CD4-positive, alpha-beta memory T cell (primary cell): ENCODE results near the gene TESK2. TPM values are rescaled to one million over a fixed set of nuclear protein-coding genes. Genes with fewer than 3 reads are reported as not detected.

Experiments
- CTCF ChIA-PET: fragments of 350-600 bp; sonication (Branson Sonifier 250); formaldehyde crosslinking; loops from one replicate; lab custom pipeline; 2021; ENCODE audit warnings: inconsistent platforms; ENCODE audit not compliant: partially characterized antibody; lab: Charles Lee
- POLR2A ChIA-PET: fragments of 350-600 bp; sonication (Branson Sonifier 250); formaldehyde crosslinking; loops from one replicate; lab custom pipeline; 2021; ENCODE audit not compliant: partially characterized antibody; lab: Charles Lee
- DNase-seq, 5 donors: peaks; one replicate each; pipeline versions ENCODE4 v3.0.0 to v3.0.0-alpha.2; 2020 to 2022; ENCODE audit warnings: mixed read lengths in 1 of 5
- H3K27ac ChIP-seq: one replicate; pipeline ENCODE4 v1.7.0; 2013; ENCODE audit warnings: low read depth, low read length
- H3K27me3 ChIP-seq: 2 replicates; pipeline ENCODE4 v1.7.0; 2013; ENCODE audit warnings: mild to moderate bottlenecking, low read length, moderate library complexity; ENCODE audit not compliant: insufficient read depth
- H3K36me3 ChIP-seq: 2 replicates; pipeline ENCODE4 v1.7.0; 2013; ENCODE audit warnings: mild to moderate bottlenecking, low read length, moderate library complexity; ENCODE audit not compliant: insufficient read depth
- H3K4me1 ChIP-seq: 2 replicates; pipeline ENCODE4 v1.7.0; 2013; ENCODE audit warnings: mild to moderate bottlenecking, low read length, moderate library complexity; ENCODE audit not compliant: insufficient read depth
- H3K4me3 ChIP-seq, 2 donors: one replicate each; pipeline ENCODE4 v1.7.0; 2013; ENCODE audit warnings: low read length in 2 of 2, mild to moderate bottlenecking in 1 of 2
- H3K9me3 ChIP-seq, 2 donors: one replicate each; pipeline ENCODE4 v1.7.0; 2013; ENCODE audit warnings: low read length in 2 of 2, control low read depth in 1 of 2; ENCODE audit not compliant: control insufficient read depth in 1 of 2
- H3K27ac Mint-ChIP-seq, 7 donors: one replicate each; pipeline ENCODE4 v1.8.0; 2020 to 2021; ENCODE audit warnings: mixed read lengths in 7 of 7, mild to moderate bottlenecking in 6 of 7, inconsistent platforms in 3 of 7, moderate library complexity in 3 of 7
- H3K27me3 Mint-ChIP-seq, 2 donors: one replicate each; pipeline ENCODE4 v1.8.0; 2020 to 2021; ENCODE audit warnings: mixed read lengths in 2 of 2
- H3K36me3 Mint-ChIP-seq, 2 donors: one replicate each; pipeline ENCODE4 v1.8.0; 2020 to 2021; ENCODE audit warnings: mixed read lengths in 2 of 2, inconsistent platforms in 1 of 2, mild to moderate bottlenecking in 1 of 2
- H3K4me1 Mint-ChIP-seq, 4 donors: one replicate each; pipeline ENCODE4 v1.8.0; 2020 to 2021; ENCODE audit warnings: mixed read lengths in 4 of 4, mild to moderate bottlenecking in 1 of 4
- H3K4me3 Mint-ChIP-seq, 8 donors: one replicate each; pipeline ENCODE4 v1.8.0; 2020 to 2021; ENCODE audit warnings: mixed read lengths in 8 of 8, mild to moderate bottlenecking in 7 of 8, moderate library complexity in 6 of 8, inconsistent platforms in 3 of 8
- H3K9me3 Mint-ChIP-seq, 8 donors: one replicate each; pipeline ENCODE4 v1.8.0; 2020 to 2021; ENCODE audit warnings: mixed read lengths in 8 of 8, mild to moderate bottlenecking in 5 of 8, inconsistent platforms in 3 of 8, moderate library complexity in 1 of 8
- intact Hi-C: fragments of 100-400 bp; cut with micrococcal nuclease; formaldehyde crosslinking; loops from one replicate; pipeline ENCODE4 v1.15.1; 2023
- polyA plus RNA-seq, 2 donors: library from polyadenylated mRNA; unstranded; fragments of 300-500 nt; fragmentation: Illumina TruSeq; gene quantifications; one replicate each; pipeline ENCODE4 v1.2.3, GENCODE V29; 2021
- total RNA-seq, 2 experiments: library from RNA; stranded (reverse); gene quantifications; one replicate each; pipeline ENCODE4 v1.2.3, GENCODE V29; 2021

TESK2 gene
- total and polyA plus RNA-seq, 4 experiments from 2014 or later, result 4.5 to 7.7 (median 6.2) TPM

DNA sequence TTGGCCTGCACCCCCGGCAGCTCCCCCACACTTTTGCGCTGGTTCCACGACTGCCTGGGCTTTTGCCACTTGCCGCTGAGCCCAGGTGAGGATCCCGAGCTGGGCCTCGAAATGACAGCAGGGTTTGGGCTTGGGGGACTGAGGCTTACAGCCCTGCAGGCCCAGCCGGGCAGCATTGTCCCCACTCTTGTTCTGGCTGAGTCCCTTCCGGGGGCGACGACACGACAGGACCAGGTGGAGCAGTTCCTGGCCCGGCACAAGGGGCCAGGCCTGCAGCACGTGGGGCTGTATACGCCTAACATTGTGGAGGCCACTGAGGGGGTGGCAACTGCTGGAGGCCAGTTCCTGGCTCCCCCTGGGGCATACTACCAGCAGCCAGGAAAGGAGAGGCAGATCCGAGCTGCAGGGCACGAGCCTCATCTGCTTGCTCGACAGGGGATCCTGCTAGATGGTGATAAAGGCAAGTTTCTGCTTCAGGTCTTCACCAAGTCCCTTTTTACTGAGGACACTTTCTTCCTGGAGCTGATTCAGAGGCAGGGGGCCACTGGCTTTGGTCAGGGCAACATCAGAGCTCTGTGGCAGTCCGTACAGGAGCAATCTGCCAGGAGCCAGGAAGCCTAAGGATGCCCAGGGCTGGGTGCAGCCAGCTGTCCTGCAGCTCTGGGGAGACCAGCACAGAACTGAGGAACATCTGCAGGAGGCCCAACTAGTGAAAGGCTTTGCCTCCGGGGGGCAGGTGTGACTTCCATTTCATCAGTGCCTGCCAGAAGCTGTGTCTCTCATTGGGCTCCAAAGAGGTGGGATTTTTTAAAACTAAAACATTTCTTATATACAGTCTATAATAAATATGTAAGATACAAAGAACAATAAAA lies 163.1 kb downstream of the TESK2 start:
- Mint-ChIP-seq H3K4me3 (peak overlapping the region; percentile 51 to 86 (median 67)), H3K27ac (peak overlapping the region in 2 of 7 donors; percentile 17 to 21), H3K4me1 (peaks cover 3 to 26% (median 4%) of the 10 kb centered on the region in 4 donors), H3K9me3 (no peaks in the 10 kb centered on the region), H3K36me3 (peaks cover 4 to 24% of the 10 kb centered on the region in 2 donors), H3K27me3 (no peaks in the 10 kb centered on the region)
- Histone ChIP-seq H3K4me1 (peaks cover 13% of the 10 kb centered on the region), H3K27me3 (no peaks in the 10 kb centered on the region), H3K27ac (no peak overlapping the region), H3K4me3 (no peak overlapping the region), H3K36me3 (peaks cover 14% of the 10 kb centered on the region), H3K9me3 (no peaks in the 10 kb centered on the region)
- intact Hi-C loops, result no loop called here
- no peak for DNase-seq
- POLR2A ChIA-PET, result interaction anchor here (0.8 to 4.9 kb wide), 7 partner anchors 12 to 543 kb away, joined by 3 to 58 read pairs (median 4); partner anchors contain the start of genes MUTYH, TESK2 and TOE1
- CTCF ChIA-PET, result interaction anchor here (1.1 to 1.8 kb wide), 3 partner anchors 12 to 241 kb away, joined by 3 to 7 read pairs (median 5); partner anchors contain the start of gene TOE1

DNA sequence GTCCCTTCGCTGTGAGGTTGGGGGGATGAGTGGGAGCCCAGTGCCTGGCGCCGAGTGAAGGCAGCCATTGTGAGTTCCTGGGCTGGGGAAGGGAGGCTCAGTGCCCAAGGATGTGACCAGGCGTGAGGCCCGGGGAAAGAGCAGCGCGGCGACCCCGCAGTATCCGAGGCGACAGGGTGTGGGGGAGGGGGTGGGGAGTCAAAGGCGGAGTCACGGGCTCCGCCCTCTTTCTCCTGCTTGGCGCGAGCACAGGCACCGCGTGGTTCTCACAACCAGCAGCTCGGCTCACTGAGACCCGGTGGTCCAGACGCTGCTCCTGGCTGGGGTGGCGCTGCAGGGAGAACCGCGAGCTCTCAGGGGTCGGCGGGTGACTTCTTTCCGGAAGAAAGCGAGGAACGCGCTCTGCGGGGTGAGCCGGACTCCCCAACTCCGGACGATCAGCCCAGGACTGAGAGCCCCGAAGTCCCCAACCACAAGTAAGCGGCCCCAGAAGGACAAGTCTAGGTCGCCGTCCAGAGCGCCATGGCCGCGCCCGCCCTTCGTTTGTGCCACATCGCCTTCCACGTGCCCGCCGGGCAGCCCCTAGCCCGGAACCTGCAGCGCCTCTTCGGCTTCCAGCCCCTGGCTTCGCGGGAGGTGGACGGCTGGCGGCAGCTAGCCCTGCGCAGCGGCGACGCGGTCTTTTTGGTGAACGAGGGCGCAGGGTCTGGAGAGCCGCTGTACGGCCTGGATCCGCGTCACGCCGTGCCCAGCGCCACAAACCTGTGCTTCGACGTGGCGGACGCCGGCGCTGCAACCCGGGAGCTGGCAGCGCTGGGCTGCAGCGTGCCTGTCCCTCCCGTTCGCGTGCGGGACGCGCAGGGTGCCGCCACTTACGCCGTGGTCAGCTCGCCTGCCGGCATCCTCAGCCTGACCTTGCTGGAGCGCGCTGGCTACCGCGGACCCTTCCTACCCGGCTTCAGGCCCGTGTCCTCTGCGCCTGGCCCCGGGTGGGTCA lies 164.0 kb downstream of the TESK2 start, which contains the start of gene HPDL:
Gene HPDL (plus strand): TSS at position 269 of the 997 bp plus-strand sequence. CDS start 254 bp downstream, at position 523.
- peaks cover 13% of the 10 kb centered on the region for H3K4me1 ChIP-seq
- DNase-seq, result peak; percentile 25 to 53 (median 36)
- H3K9me3 Mint-ChIP-seq, result no peaks in the 10 kb centered on the region
- peaks cover 3 to 26% (median 4%) of the 10 kb centered on the region in 4 donors for H3K4me1 Mint-ChIP-seq
- peak within 1 kb of the TSS in 5 of 7 donors; percentile 21 to 71 (median 62) for H3K27ac Mint-ChIP-seq
- peak within 1 kb of the TSS; percentile 42 to 54 for H3K4me3 ChIP-seq
- intact Hi-C loops, result loop anchor here (1.0 kb wide), 2 partner anchors 12 to 24 kb away; no protein-coding TSS in a partner anchor
- H3K36me3 ChIP-seq, result peaks cover 6% of the 10 kb centered on the region
- H3K27me3 ChIP-seq, result no peaks in the 10 kb centered on the region
- ChIA-PET POLR2A (interaction anchor here (0.8 to 4.9 kb wide), 8 partner anchors 13 to 543 kb away, joined by 3 to 58 read pairs (median 5); partner anchors contain the start of genes MUTYH, TESK2 and TOE1), CTCF (interaction anchor here (1.1 to 1.8 kb wide), 4 partner anchors 13 to 242 kb away, joined by 3 to 7 read pairs (median 4); partner anchors contain the start of gene TOE1)
- H3K36me3 Mint-ChIP-seq, result peaks cover 4 to 17% of the 10 kb centered on the region in 2 donors
- H3K27ac ChIP-seq, result peak within 1 kb of the TSS; percentile 31
- H3K9me3 ChIP-seq, result no peaks in the 10 kb centered on the region
- peak within 1 kb of the TSS; percentile 74 to 89 (median 82) for H3K4me3 Mint-ChIP-seq
- H3K27me3 Mint-ChIP-seq, result no peaks in the 10 kb centered on the region

DNA sequence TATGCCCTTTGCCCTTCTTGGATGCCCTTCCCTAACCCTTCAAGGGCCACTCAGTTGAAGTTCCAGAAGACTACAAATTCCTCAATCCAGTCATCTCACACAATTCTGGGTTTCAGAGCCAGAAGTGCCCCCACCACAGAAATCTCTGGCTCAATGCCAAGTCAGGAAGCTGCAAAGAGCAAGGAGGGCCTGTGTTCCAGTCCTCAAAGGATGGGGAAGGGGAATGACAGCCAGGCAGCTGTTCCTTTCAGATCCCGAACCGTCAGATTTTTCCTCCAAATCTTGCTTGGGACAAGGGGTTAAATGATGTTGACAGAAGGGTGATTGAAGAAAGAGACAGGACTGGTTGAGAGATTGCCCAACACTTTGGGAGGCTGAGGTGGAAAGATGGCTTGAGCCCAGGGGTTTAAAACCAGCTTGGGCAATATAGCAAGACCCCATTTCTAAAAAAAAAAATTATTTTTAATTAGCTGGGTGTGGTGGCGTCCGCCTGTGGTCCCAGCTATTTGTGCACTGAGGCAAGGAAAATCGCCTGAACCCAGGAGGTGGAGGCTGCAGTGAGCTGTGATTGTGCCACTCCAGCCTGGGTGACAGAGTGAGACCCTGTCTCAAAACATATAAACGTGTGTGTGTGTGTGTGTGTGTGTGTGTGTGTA lies 165.0 kb downstream of the TESK2 start:
- H3K36me3 Mint-ChIP-seq, result peaks cover 4 to 15% of the 10 kb centered on the region in 2 donors
- H3K4me3 ChIP-seq, result no peak overlapping the region

DNA sequence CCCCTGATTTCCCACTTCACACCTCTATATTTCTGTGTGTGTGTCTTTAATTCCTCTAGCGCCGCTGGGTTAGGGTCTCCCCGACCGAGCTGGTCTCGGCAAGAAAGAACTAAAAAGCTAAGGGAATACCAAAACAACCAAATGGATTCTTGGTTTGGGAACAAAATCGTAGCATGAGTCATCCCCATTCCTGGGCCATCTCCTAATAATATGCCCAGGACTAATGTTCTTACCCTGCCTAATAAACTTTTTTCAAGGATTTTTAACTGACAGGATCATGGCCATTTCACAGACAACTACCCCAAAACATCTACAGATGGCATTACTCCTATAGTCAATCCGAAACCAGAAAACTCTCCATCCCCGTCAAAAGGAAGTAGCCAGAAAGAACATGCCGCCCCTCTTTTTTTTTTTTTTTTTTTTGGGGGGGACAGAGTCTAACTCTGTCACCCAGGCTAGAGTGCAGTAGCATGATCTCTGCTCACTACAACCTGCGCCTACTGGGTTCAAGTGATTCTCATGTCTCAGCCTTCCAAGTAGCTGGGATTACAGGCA lies 168.4 kb downstream of the TESK2 start:
- Histone ChIP-seq H3K36me3 (no peaks in the 10 kb centered on the region), H3K4me1 (peaks cover 9% of the 10 kb centered on the region), H3K27me3 (no peaks in the 10 kb centered on the region), H3K4me3 (no peak overlapping the region), H3K27ac (no peak overlapping the region), H3K9me3 (no peaks in the 10 kb centered on the region)
- H3K27me3 Mint-ChIP-seq, result no peaks in the 10 kb centered on the region
- H3K36me3 Mint-ChIP-seq, result no peaks in the 10 kb centered on the region
- H3K27ac Mint-ChIP-seq, result no peak overlapping the region
- no peak overlapping the region for H3K4me3 Mint-ChIP-seq
- DNase-seq, result no peak
- peaks cover 2 to 15% (median 4%) of the 10 kb centered on the region in 4 donors for H3K4me1 Mint-ChIP-seq
- intact Hi-C loops, result no loop called here
- no peaks in the 10 kb centered on the region for H3K9me3 Mint-ChIP-seq
- CTCF ChIA-PET, result no interaction called here
- POLR2A ChIA-PET, result no interaction called here

More for the DNA sequence above, 165.0 kb downstream of the TESK2 start:
- intact Hi-C loops, result loop anchor here (1.0 kb wide), 2 partner anchors 13 to 23 kb away; no protein-coding TSS in a partner anchor
- H3K27me3 ChIP-seq, result no peaks in the 10 kb centered on the region
- peaks cover 3 to 26% (median 4%) of the 10 kb centered on the region in 4 donors for H3K4me1 Mint-ChIP-seq
- H3K27ac ChIP-seq, result no peak overlapping the region
- H3K27ac Mint-ChIP-seq, result peak overlapping the region in 3 of 7 donors; percentile 57 to 71 (median 62)
- DNase-seq, result no peak
- no peaks in the 10 kb centered on the region for H3K9me3 Mint-ChIP-seq
- H3K27me3 Mint-ChIP-seq, result no peaks in the 10 kb centered on the region
- H3K4me1 ChIP-seq, result peaks cover 13% of the 10 kb centered on the region
- H3K9me3 ChIP-seq, result no peaks in the 10 kb centered on the region
- ChIA-PET CTCF (interaction anchor here (1.4 to 1.7 kb wide), 2 partner anchors 22 to 167 kb away, joined by 4 to 5 read pairs; no protein-coding TSS in a partner anchor), POLR2A (interaction anchor here (1.2 to 4.9 kb wide), 5 partner anchors 13 to 311 kb away, joined by 3 to 58 read pairs (median 6); partner anchors contain the start of genes MUTYH and TOE1)
- H3K36me3 ChIP-seq, result peaks cover 1% of the 10 kb centered on the region
- H3K4me3 Mint-ChIP-seq, result peak overlapping the region; percentile 74 to 89 (median 82)

DNA sequence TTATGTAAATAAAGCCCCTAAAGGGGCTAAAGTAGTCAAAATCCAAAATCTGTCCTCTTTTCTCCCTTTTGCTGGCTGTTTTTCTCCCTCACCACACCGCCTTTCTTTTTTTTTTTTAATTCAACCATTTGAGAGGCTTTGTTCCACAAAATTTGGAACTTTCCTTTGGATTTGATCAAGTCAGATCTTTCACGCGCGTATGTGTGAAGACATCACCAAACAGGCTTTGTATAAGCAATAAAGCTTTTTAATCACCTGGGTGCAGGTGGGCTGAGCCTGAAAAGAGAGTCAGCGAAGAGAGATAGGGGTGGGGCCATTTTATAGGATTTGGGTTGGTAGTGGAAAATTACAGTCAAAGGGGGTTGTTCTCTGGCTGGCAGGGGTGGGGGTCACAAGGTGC lies 169.5 kb downstream of the TESK2 start:
- Mint-ChIP-seq H3K9me3 (no peaks in the 10 kb centered on the region), H3K36me3 (no peaks in the 10 kb centered on the region), H3K4me1 (peaks cover 2 to 9% (median 2%) of the 10 kb centered on the region in 4 donors), H3K4me3 (no peak overlapping the region), H3K27ac (no peak overlapping the region), H3K27me3 (no peaks in the 10 kb centered on the region)
- Histone ChIP-seq H3K4me3 (no peak overlapping the region), H3K36me3 (no peaks in the 10 kb centered on the region), H3K27ac (no peak overlapping the region), H3K27me3 (no peaks in the 10 kb centered on the region), H3K4me1 (no peaks in the 10 kb centered on the region), H3K9me3 (no peaks in the 10 kb centered on the region)
- intact Hi-C loops, result no loop called here
- POLR2A ChIA-PET, result interaction anchor here (1.0 to 1.2 kb wide), 2 partner anchors 9 to 19 kb away, joined by 3 read pairs; partner anchors contain the start of genes MUTYH and TOE1
- CTCF ChIA-PET, result interaction anchor here (1.8 kb wide), 1 partner anchor 18 kb away, joined by 4 read pairs; no protein-coding TSS in a partner anchor
- DNase-seq, result no peak

DNA sequence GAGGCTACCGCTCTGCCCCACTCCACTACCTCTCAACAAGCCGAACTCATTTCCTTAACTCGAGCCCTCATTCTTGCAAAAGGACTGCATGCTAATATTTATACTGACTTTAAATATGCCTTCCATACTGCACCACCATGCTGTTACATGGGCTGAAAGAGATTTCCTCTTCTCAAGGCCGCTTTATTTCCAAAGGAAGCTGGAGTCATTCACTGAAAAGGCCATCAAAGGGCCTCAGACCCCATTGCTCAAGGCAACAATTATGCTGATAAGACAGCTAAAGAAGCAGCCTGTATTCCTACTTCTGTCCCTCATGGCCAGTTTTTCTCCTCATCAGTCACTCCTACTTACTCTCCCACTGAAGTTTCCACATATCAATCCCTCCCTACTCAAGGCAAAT lies 171.2 kb downstream of the TESK2 start:
- intact Hi-C loops, result no loop called here
- Mint-ChIP-seq H3K36me3 (no peaks in the 10 kb centered on the region), H3K4me1 (no peaks in the 10 kb centered on the region), H3K9me3 (no peaks in the 10 kb centered on the region), H3K27me3 (no peaks in the 10 kb centered on the region), H3K27ac (no peak overlapping the region), H3K4me3 (no peak overlapping the region)
- Histone ChIP-seq H3K4me3 (no peak overlapping the region), H3K27me3 (no peaks in the 10 kb centered on the region), H3K36me3 (no peaks in the 10 kb centered on the region), H3K9me3 (no peaks in the 10 kb centered on the region), H3K27ac (no peak overlapping the region), H3K4me1 (no peaks in the 10 kb centered on the region)
- DNase-seq, result no peak
- CTCF ChIA-PET, result interaction anchor here (1.0 to 1.8 kb wide), 2 partner anchors 14 to 16 kb away, joined by 3 to 4 read pairs; no protein-coding TSS in a partner anchor
- POLR2A ChIA-PET, result interaction anchor here (1.8 kb wide), 1 partner anchor 16 kb away, joined by 5 read pairs; no protein-coding TSS in a partner anchor
